Endothelial cell of hepatic sinusoid (primary cell): ENCODE results near the gene WDFY2.

Experiments
- in situ Hi-C: cut with HindIII; loops from 2 replicates; pipeline ENCODE4 v1.10.0; 2017; ENCODE audit warnings: low sequenced_read_pairs

Gene WDFY2

DNA sequence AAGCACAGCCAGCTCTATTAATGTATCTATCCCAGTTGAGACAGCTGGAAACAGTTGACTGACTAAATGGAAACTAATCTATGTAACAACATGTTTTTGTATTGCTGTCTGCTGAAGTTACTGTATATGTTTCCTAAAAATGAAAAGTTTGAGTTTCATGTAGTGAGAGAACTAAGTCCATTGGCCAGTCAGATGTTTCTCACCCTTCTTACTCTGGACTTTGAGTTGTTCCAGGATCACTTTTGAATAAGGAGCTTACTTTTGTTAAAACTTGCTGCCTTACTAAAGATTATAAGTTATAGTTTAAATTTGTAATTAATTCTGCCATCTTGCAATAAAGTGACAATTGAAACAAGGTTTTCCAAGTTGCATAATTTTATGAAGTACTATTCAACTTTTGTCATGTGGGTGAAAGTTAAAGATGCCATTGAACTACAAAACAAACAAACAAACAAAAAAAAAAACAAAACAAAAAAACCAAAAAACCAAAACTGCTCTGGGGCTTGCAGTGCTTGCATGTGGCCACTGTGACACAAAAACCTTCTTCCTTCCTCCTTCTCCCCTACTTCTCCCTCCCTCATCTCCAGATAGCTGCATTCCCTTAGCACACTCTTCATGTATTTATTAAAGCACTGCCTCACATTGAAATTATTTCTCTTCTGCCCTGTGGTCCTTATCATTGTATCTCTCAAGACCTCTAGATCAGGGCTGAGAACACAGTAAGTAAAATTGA lies 15.3 kb downstream of the WDFY2 start:
- in situ Hi-C loops = no loop called here

- in situ Hi-C loops = no loop called here
These were observed 16.4 kb downstream of the WDFY2 start for GRCh38 chr13:51600703-51601102.

DNA sequence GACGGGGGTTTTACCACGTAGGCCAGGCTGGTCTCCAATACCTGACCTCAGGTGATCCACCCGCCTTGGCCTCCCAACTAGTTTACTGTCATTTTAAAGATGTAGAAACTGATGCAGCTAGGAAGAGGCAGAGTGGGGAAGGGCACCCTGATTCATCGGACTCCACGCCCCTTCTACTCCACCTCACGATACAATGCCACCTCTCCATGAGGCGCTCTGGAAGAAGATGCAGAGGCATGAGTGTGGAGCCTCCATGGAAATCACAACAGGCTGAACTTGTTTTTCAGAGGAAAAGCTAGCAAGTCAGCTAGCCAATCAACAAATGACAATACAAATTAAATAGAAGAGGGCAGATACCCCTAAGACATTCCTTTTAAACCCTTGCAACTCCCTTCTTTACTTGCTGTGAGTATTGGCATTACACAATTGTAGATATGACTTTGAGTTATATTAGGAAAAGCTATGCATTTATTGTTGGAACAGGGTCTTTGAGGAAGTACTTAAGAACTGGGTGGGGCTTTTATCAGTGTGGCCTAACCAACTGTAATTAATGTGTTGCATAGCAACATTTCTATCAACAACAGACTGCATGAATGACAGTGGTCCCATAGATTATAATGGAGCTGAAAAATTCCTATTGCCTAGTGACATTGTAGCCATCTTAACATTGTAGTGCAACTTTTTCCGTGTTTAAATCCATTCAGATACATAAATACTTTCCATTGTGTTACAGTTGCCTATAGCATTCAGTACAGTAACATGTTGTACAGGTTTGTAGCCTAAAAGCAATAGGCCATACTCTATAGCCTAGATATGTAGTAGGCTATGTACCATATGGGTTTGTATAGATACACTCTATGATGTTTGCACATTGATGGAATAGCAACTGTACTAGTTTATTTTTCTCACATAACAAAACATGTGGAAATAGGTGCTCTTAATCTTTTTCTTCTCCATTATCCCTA lies 17.6 kb downstream of the WDFY2 start:
- in situ Hi-C loops = no loop called here

- in situ Hi-C loops = no loop called here
These were observed 19.5 kb downstream of the WDFY2 start for GRCh38 chr13:51603716-51604115.

DNA sequence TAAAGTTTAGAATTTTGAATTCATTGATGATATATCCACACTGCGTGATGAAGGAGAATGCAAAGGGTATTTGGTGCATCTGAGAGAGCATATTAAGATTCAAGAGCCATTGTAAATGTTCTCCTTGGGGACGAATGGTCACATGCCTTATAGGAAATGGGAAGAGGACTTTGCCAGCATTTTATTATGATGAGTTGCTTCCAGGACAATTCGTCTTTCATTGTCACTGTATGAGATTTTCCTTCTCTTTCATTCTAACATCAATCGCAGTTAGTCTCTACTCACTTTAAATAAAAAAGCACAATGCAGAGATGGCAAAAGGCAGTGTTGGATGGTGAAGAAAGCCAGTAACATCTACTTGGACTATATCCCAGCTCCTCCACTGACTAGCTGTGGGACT lies 21.4 kb downstream of the WDFY2 start:
- in situ Hi-C loops = no loop called here

DNA sequence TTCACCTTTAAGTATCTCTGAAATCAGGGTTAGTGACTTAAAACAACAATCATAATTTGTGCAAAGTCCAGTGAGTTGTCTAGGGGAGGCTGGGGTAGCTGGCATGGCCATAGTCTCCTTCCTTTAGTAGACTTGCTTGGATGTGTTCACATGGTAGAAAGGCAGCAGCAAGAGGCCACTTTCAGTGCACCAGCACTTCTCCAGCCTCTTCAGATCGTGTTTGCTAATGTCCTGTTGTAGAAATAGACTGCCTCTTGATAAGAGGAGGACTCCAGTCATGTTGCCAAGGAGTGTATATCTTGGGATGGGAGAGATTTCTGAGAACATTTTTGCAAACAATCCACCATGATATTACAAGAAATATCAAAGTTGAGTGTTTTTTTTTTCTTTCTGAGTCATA lies 22.9 kb downstream of the WDFY2 start:
- in situ Hi-C loops = no loop called here

GRCh38 chr13:51608857-51609406 lies 24.7 kb downstream of the WDFY2 start:
- in situ Hi-C loops = no loop called here

DNA sequence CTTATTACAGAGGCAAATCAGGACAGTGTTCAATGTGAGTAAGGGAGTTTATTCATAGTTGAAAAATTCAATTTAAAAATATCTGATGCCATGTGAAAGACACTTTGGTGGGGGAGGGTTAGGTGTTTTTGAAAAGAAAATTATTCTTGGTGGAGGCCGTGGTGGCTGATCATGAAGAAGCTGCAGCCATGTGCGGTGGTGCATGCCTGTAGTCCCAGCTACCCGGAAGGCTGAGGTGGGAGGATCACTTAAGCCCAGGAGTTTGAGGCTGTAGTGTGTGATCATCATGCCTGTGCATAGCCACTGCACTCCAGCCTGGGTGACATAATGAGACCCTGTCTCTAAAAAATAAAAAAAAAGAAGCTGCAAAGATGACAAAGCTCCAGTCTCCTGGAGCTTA lies 28.6 kb downstream of the WDFY2 start:
- in situ Hi-C loops = no loop called here

GRCh38 chr13:51613535-51613934 lies 29.3 kb downstream of the WDFY2 start:
- in situ Hi-C loops = no loop called here

- in situ Hi-C loops = no loop called here
These were observed 30.1 kb downstream of the WDFY2 start for GRCh38 chr13:51614350-51614786.

GRCh38 chr13:51618626-51619025 lies 34.4 kb downstream of the WDFY2 start:
- in situ Hi-C loops = no loop called here

GRCh38 chr13:51619614-51620013 lies 35.4 kb downstream of the WDFY2 start:
- in situ Hi-C loops = no loop called here

DNA sequence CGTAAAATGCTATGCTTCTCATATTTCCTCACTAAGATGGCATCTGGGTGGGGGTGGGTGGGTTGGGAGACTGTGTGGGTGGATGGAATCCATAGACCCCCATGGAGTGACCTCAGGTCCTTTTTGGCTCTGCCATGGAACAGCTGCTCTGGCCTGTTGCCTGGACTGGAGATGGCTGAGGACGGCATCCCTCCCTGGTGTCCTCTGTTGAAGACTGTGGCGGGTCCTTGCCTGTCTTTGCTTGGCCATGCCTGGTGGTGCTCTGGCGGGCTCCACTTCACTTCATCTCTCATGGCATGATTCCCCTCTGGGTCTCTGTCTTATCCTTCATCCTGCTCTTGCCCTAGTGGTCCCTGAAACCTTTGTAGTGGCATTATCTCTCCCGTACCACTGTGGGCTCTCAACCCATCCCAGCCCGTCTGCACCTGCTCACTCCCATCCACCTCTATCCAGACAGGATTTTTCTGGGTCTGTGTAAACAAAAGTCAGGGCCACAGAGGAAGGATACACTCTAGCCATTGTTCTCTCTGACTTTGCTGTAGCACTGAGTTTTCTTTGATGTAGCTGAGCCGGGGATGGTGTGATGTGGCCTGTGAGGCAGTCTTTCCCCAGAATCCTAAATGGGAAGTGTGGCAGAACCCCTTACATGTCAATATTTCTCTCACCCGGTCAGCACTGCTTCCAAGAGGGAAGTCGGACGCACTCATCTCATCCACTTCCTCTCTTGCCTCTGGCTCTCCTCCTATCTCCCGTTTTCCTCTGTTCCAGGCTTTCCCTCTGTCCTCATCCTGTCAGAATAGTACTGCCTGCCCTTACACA lies 36.1 kb downstream of the WDFY2 start:
- in situ Hi-C loops = no loop called here

- in situ Hi-C loops = no loop called here
These were observed 37.3 kb downstream of the WDFY2 start for GRCh38 chr13:51621602-51622001.

- in situ Hi-C loops = no loop called here
These were observed 39.2 kb downstream of the WDFY2 start for GRCh38 chr13:51623473-51623872.

DNA sequence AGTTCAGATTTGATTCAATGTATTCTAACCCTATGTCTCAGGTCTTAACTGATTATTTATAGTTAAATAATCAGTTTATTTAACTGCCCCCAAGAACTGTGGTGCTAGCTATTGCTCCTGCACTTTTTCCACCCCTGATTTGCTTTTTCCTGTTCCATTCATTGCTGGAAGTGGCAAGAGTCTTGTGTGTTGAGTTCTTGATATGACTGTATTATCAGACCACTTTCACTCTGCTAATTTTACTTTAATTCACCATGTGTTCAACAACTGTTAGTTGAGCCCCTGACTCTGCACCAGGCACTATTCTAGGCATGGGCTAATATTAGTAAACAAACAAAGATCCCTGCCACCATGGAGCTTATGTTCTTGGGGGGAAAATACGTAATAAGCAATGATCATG lies 39.9 kb downstream of the WDFY2 start:
- in situ Hi-C loops = no loop called here

DNA sequence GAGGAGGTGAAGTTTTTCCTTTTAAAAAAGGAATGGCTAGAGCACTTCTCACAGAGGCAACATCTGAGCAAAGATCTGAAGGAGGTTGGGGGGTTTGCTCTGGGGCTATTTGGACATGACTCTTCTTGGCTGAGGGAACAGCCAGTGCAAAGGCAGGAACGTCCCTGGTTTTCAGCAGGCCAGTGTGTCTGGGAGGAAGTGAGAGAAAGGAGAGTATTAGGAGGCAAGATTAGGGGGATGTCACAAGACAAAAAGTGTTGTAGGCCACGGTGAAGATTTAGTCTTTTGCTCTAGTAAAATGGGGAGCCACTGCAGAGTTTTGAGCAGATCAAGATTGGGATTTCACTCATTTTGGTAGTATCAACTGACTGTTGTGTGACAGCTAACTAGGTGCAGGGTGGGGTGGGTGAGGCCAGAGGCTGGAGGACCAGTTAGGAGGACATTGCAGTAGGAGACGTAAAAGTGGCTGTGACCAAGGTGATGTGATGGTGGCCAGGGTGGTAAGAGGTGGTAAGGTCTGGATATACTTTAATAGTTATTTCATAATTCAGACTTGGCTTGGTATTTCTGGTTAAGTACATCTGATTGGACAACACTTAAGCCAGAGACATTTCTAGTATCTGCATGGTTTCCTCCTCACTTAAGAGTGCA lies 40.6 kb downstream of the WDFY2 start:
- in situ Hi-C loops = no loop called here

- in situ Hi-C loops = no loop called here
These were observed 41.5 kb downstream of the WDFY2 start for GRCh38 chr13:51625555-51626345.

GRCh38 chr13:51626749-51627148 lies 42.5 kb downstream of the WDFY2 start:
- in situ Hi-C loops = no loop called here
